Peyer's patch (tissue), 4 donors: ENCODE results near the gene TUBGCP2. TPM values are rescaled to one million over a fixed set of nuclear protein-coding genes. Genes with fewer than 3 reads are reported as not detected.

Experiments used
- DNase-seq, 3 donors: peaks; one replicate each; pipeline ENCODE4 v3.0.0-alpha.2; 2017 to 2019
- H3K27ac ChIP-seq, 4 donors: fragments of 200-600 bp; sonication (generic); one replicate each; pipeline ENCODE4 v1.5.1; 2016 to 2019
- H3K27me3 ChIP-seq, 2 donors: fragments of 200-600 bp; sonication (generic); one replicate each; pipeline ENCODE4 v1.5.1; 2019
- H3K36me3 ChIP-seq, 3 donors: fragments of 200-600 bp; sonication (generic); one replicate each; pipeline ENCODE4 v1.5.1; 2016 to 2019
- H3K4me1 ChIP-seq, 4 donors: fragments of 200-600 bp; sonication (generic); one replicate each; pipeline ENCODE4 v1.5.1; 2016 to 2019
- H3K4me3 ChIP-seq, 4 donors: fragments of 200-600 bp; sonication (generic); 1 replicate in 3 of 4; 2 replicates in 1 of 4; pipeline ENCODE4 v1.5.1; 2016 to 2019; ENCODE audit warnings: mild to moderate bottlenecking in 1 of 4
- H3K9me3 ChIP-seq, 4 donors: fragments of 200-600 bp; sonication (generic); one replicate each; pipeline ENCODE4 v1.5.1; 2016 to 2019; ENCODE audit warnings: mild to moderate bottlenecking in 1 of 4
- CTCF ChIP-seq, 6 experiments: fragments of 450-650 bp in 4 of 6; fragments of 200-600 bp in 2 of 6; sonication (generic) in 1 of 6; IDR thresholded peaks; one replicate each; pipeline ENCODE4 v1.5.1; 2017 to 2019; ENCODE audit warnings: antibody characterized with exemption in 6 of 6, mild to moderate bottlenecking in 3 of 6, moderate library complexity in 1 of 6
- POLR2A ChIP-seq, 2 donors: fragments of 450-650 bp; IDR thresholded peaks; one replicate each; pipeline ENCODE4 v1.5.1; 2017; ENCODE audit warnings: antibody characterized with exemption in 2 of 2, mild to moderate bottlenecking in 2 of 2, moderate library complexity in 2 of 2
- total RNA-seq, 4 donors: library from RNA; depleted of rRNA; stranded (reverse); fragments of >200 nt; gene quantifications; one replicate each; pipeline ENCODE4 v1.1.0, GENCODE V29; 2016

Gene TUBGCP2
- total RNA-seq, 4 donors from 2014 or later = 40.1 to 85.0 (median 67.8) TPM

GRCh38 chr10:133302230-133302629 is 6.4 kb downstream of the TUBGCP2 start:
- DNase-seq = no peak
- no peaks in the 10 kb centered on the region for H3K27me3 ChIP-seq
- H3K4me1 ChIP-seq = peaks cover 0 to 20% (median 2%) of the 10 kb centered on the region in 4 donors
- H3K4me3 ChIP-seq = no peak overlapping the region
- no peak overlapping the region for H3K27ac ChIP-seq
- peaks cover 0 to 53% (median 0%) of the 10 kb centered on the region in 3 donors for H3K36me3 ChIP-seq
- no peaks in the 10 kb centered on the region for H3K9me3 ChIP-seq
- no peak for TF ChIP-seq POLR2A (IDR thresholded peaks at IDR 0.05)
- no peak for TF ChIP-seq CTCF (IDR thresholded peaks at IDR 0.05)

- DNase-seq = no peak
- Histone ChIP-seq H3K27ac (no peak overlapping the region), H3K36me3 (peaks cover 0 to 78% (median 0%) of the 10 kb centered on the region in 3 donors), H3K9me3 (no peaks in the 10 kb centered on the region), H3K4me1 (no peaks in the 10 kb centered on the region), H3K4me3 (no peak overlapping the region), H3K27me3 (no peaks in the 10 kb centered on the region)
- no peak for TF ChIP-seq POLR2A (IDR thresholded peaks at IDR 0.05)
- TF ChIP-seq CTCF (IDR thresholded peaks at IDR 0.05) = no peak
Measured at GRCh38 chr10:133299738-133300137, 8.9 kb downstream of the TUBGCP2 start.

- no peak for DNase-seq
- Histone ChIP-seq H3K27ac (no peak overlapping the region), H3K4me1 (no peaks in the 10 kb centered on the region), H3K27me3 (no peaks in the 10 kb centered on the region), H3K9me3 (no peaks in the 10 kb centered on the region), H3K4me3 (no peak overlapping the region), H3K36me3 (peaks cover 0 to 83% (median 0%) of the 10 kb centered on the region in 3 donors)
- TF ChIP-seq POLR2A (IDR thresholded peaks at IDR 0.05) (no peak), CTCF (IDR thresholded peaks at IDR 0.05) (no peak)
Measured at GRCh38 chr10:133299224-133299623, 9.4 kb downstream of the TUBGCP2 start.

GRCh38 chr10:133298466-133298865 is 10.2 kb downstream of the TUBGCP2 start:
- Histone ChIP-seq H3K36me3 (peaks cover 0 to 90% (median 0%) of the 10 kb centered on the region in 3 donors), H3K27me3 (no peaks in the 10 kb centered on the region), H3K9me3 (no peaks in the 10 kb centered on the region), H3K27ac (no peak overlapping the region), H3K4me1 (no peaks in the 10 kb centered on the region), H3K4me3 (no peak overlapping the region)
- TF ChIP-seq CTCF (IDR thresholded peaks at IDR 0.05) (no peak), POLR2A (IDR thresholded peaks at IDR 0.05) (no peak)
- DNase-seq = no peak

- no peak overlapping the region for H3K27ac ChIP-seq
- H3K27me3 ChIP-seq = no peaks in the 10 kb centered on the region
- H3K9me3 ChIP-seq = no peaks in the 10 kb centered on the region
- H3K36me3 ChIP-seq = peaks cover 0 to 97% (median 0%) of the 10 kb centered on the region in 3 donors
- H3K4me1 ChIP-seq = no peaks in the 10 kb centered on the region
- DNase-seq = no peak
- H3K4me3 ChIP-seq = no peak overlapping the region
- no peak for TF ChIP-seq POLR2A (IDR thresholded peaks at IDR 0.05)
- TF ChIP-seq CTCF (IDR thresholded peaks at IDR 0.05) = no peak
Measured at GRCh38 chr10:133297504-133297903, 11.2 kb downstream of the TUBGCP2 start.
